PC-3 (cell line): ENCODE results near the gene SWSAP1. TPM values are rescaled to one million over a fixed set of nuclear protein-coding genes. Genes with fewer than 3 reads are reported as not detected.

Source experiments
- ATAC-seq: fragments of 200-7000 bp; cut with Tn5 transposase; 2 replicates; pipeline ENCODE4 v1.9.1; 2020; ENCODE audit warnings: mild to moderate bottlenecking, moderate library complexity
- Bru-seq: library from RNA; stranded (reverse); fragments of 400-500 nt; gene quantifications from one replicate; lab custom pipeline; 2021; lab: Mats Ljungman, UMichigan
- BruChase-seq, 2 experiments: library from RNA; stranded (reverse); fragments of 400-500 nt; gene quantifications; one replicate each; lab custom pipeline; 2021; lab: Mats Ljungman, UMichigan
- BruUV-seq: library from RNA; stranded (reverse); fragments of 400-500 nt; replicated peaks from 2 replicates; lab custom pipeline; 2021; lab: Mats Ljungman, UMichigan
- CTCF ChIA-PET: fragments of 300-600 bp; sonication (Branson Sonifier 250); formaldehyde crosslinking; loops from one replicate; lab custom pipeline; 2022; ENCODE audit warnings: antibody characterized with exemption; lab: Charles Lee
- POLR2A ChIA-PET: fragments of 300-600 bp; sonication (Branson Sonifier 250); formaldehyde crosslinking; loops from one replicate; lab custom pipeline; 2022; ENCODE audit warnings: antibody characterized with exemption; ENCODE audit not compliant: unreplicated experiment; lab: Charles Lee
- DNase-seq: peaks from one replicate; pipeline ENCODE4 v3.0.0-alpha.2; 2015
- H2AFZ ChIP-seq: fragments of 300-600 bp; sonication (generic); 2 replicates; pipeline ENCODE4 v1.6.0; 2016; ENCODE audit warnings: antibody characterized with exemption, low read length
- H3F3A ChIP-seq: fragments of 300-600 bp; sonication (generic); one replicate; pipeline ENCODE4 v1.6.0; 2017; ENCODE audit warnings: antibody characterized with exemption, low read length, control low read depth, mild to moderate bottlenecking; ENCODE audit not compliant: unreplicated experiment
- H3K27ac ChIP-seq: fragments of 300-600 bp; sonication (generic); 2 replicates; pipeline ENCODE4 v1.5.1; 2016; ENCODE audit warnings: mild to moderate bottlenecking, low read length
- H3K27me3 ChIP-seq: fragments of 300-600 bp; sonication (generic); 2 replicates; pipeline ENCODE4 v1.6.1; 2016; ENCODE audit warnings: low read length, mixed read lengths
- H3K36me3 ChIP-seq: fragments of 300-600 bp; sonication (generic); 2 replicates; pipeline ENCODE4 v1.6.1; 2016; ENCODE audit warnings: low read depth, mixed run types, low read length, mixed read lengths
- H3K4me1 ChIP-seq: fragments of 300-600 bp; sonication (generic); 2 replicates; pipeline ENCODE4 v1.5.1; 2016; ENCODE audit warnings: low read length; ENCODE audit not compliant: insufficient read depth
- H3K4me2 ChIP-seq: fragments of 300-600 bp; sonication (generic); 2 replicates; pipeline ENCODE4 v1.6.0; 2016; ENCODE audit warnings: low read length
- H3K4me3 ChIP-seq: fragments of 300-600 bp; sonication (generic); 2 replicates; pipeline ENCODE4 v1.5.1; 2016; ENCODE audit warnings: mild to moderate bottlenecking, low read length, mixed read lengths
- H3K79me2 ChIP-seq: fragments of 300-600 bp; sonication (generic); 2 replicates; pipeline ENCODE4 v1.6.1; 2017; ENCODE audit warnings: low read length, mixed read lengths
- H3K9ac ChIP-seq: fragments of 300-600 bp; sonication (generic); 2 replicates; pipeline ENCODE4 v1.6.0; 2016; ENCODE audit warnings: mild to moderate bottlenecking, low read length
- H3K9me2 ChIP-seq: fragments of 300-600 bp; sonication (generic); replicated peaks from 2 replicates; pipeline ENCODE4 v1.6.1; 2016; ENCODE audit warnings: mixed run types, low read length, mixed read lengths
- H3K9me3 ChIP-seq: fragments of 300-600 bp; sonication (generic); 2 replicates; pipeline ENCODE4 v1.6.1; 2016; ENCODE audit warnings: low read length, mixed read lengths
- H4K20me1 ChIP-seq: fragments of 300-600 bp; sonication (generic); 2 replicates; pipeline ENCODE4 v1.6.1; 2016; ENCODE audit warnings: low read length, mixed read lengths
- CTCF ChIP-seq: fragments of 300-600 bp; sonication (generic); conservative IDR thresholded peaks from 2 replicates; pipeline ENCODE4 v1.5.1; 2017; ENCODE audit warnings: antibody characterized with exemption, low read depth, mild to moderate bottlenecking, low read length
- EZH2 ChIP-seq: fragments of 300-600 bp; sonication (generic); IDR thresholded peaks from one replicate; pipeline ENCODE4 v1.6.1; 2017; ENCODE audit warnings: antibody characterized with exemption, mild to moderate bottlenecking, low read length; ENCODE audit not compliant: unreplicated experiment
- EZH2phosphoT487 ChIP-seq: fragments of 300-600 bp; sonication (generic); IDR thresholded peaks from 2 replicates; pipeline ENCODE4 v1.6.1; 2018; ENCODE audit warnings: mild to moderate bottlenecking, antibody characterized with exemption, low read length, borderline replicate concordance
- intact Hi-C: fragments of 100-400 bp; cut with micrococcal nuclease; formaldehyde crosslinking; loops from 2 replicates; pipeline ENCODE4 v1.9.0; 2023
- long read RNA-seq: library from polyadenylated mRNA; unstranded; transcript quantifications from one replicate; pipeline ENCODE4 v2.0.0, GENCODE V29; 2021; ENCODE audit not compliant: unreplicated experiment
- total RNA-seq: library from RNA; depleted of rRNA; stranded (reverse); fragments of >200 nt; gene quantifications from 2 replicates; pipeline ENCODE4 v1.2.3, GENCODE V29; 2014; rRNA removed

Gene SWSAP1, protein sequence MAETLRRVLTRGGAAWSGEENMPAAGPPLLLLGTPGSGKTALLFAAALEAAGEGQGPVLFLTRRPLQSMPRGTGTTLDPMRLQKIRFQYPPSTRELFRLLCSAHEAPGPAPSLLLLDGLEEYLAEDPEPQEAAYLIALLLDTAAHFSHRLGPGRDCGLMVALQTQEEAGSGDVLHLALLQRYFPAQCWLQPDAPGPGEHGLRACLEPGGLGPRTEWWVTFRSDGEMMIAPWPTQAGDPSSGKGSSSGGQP
- total RNA-seq: 5.2 and 6.1 TPM in 2 replicates
- percentile 80 among the genes with signal in this experiment for Bru-seq, nascent RNA
- percentile 60 among the genes with signal in this experiment for BruChase-seq, experiment 1, labeled RNA remaining after a 6-hour chase
- percentile 74 among the genes with signal in this experiment for BruChase-seq, experiment 2, labeled RNA remaining after a 2-hour chase
- long read RNA-seq, partial matches to known transcripts: 3 of 8 reads
- long read RNA-seq, other reads (novel, unspliced or antisense): 1 of 8 reads

GRCh38 chr19:11374433-11375142 lies at the start of gene SWSAP1:
Gene SWSAP1, plus strand, starts transcription at chr19:11374666. Its CDS starts 15 bp downstream, at chr19:11374681.
- Histone ChIP-seq H4K20me1 (no peaks in the 10 kb centered on the region), H3K4me1 (peaks cover 49% of the 10 kb centered on the region), H3K27ac (peak within 1 kb of the TSS; percentile 79), H3K36me3 (no peaks in the 10 kb centered on the region), H2AFZ (peak within 1 kb of the TSS; percentile 78), H3K27me3 (no peaks in the 10 kb centered on the region), H3K9me3 (no peaks in the 10 kb centered on the region), H3K4me3 (peak within 1 kb of the TSS; percentile 68), H3F3A (peaks cover 12% of the 10 kb centered on the region), H3K9me2 (no peaks in the 10 kb centered on the region), H3K9ac (peak within 1 kb of the TSS; percentile 88), H3K79me2 (peaks cover 20% of the 10 kb centered on the region), H3K4me2 (peak within 1 kb of the TSS; percentile 93)
- BruUV-seq: TSS peak; percentile 82
- TF ChIP-seq EZH2: no peak
- no peak for TF ChIP-seq EZH2phosphoT487
- TF ChIP-seq CTCF: no peak
- ATAC-seq (peak; percentile 85), DNase-seq (peak; percentile 100)
- intact Hi-C loops: loop anchor here (1.0 kb wide), 2 partner anchors 28 to 35 kb away; partner anchors contain the start of genes CCDC159, RAB3D and TMEM205
- ChIA-PET CTCF (interaction anchor here (0.5 to 1.9 kb wide), 9 partner anchors 10 to 1404 kb away, joined by 3 to 13 read pairs (median 5); partner anchors contain the start of genes EPOR and PRKCSH), POLR2A (interaction anchor here (0.5 to 1.9 kb wide), 8 partner anchors 28 to 232 kb away, joined by 3 to 34 read pairs (median 5); partner anchors contain the start of genes CCDC159, RAB3D, RGL3 and TMEM205)

DNA sequence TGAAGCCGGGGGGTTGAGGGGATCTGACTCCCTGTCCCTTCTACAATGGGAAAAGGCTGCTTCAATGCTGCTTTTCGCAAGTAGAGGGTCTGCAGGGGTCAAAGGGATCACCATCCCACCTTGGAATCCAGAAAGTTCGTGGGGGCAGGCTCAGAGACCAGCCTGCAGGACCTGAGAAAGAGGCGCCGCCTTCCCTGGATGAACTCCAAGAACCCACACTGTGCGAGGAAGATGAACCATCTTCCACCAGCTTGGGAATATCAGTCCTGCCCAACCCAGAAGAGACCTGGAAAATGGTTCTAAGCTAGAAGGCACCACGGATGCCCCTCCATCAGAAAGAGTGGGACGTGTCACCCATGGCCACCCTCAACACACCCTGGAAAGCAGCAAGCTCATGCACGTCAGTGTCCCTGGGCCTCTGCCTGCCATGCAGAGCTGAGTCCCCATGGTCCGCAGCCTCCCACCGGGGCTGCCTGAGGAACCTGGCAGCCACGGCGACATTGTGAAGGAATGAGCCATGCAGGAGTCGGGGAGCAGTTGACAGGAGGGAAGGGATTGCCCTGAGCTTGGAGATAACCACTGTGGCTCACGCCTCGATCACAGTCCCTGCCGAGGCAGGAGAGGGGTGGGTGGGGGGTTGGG lies 49.6 kb upstream of the SWSAP1 start:
- ChIA-PET POLR2A (interaction anchor here (0.6 kb wide), 1 partner anchor 234 kb away, joined by 3 read pairs; the partner anchor contains the start of gene ELOF1), CTCF (interaction anchor here (0.7 kb wide), 1 partner anchor 377 kb away, joined by 4 read pairs; no protein-coding TSS in a partner anchor)
- Histone ChIP-seq H3K4me3 (no peak overlapping the region), H3K9me2 (no peaks in the 10 kb centered on the region), H2AFZ (no peak overlapping the region), H3K36me3 (peaks cover 9% of the 10 kb centered on the region), H3K4me1 (0 out of 2 replicates have a peak, but pooled peaks cover under 1% of the 10 kb centered on the region), H3K9me3 (no peaks in the 10 kb centered on the region), H3K27me3 (no peaks in the 10 kb centered on the region), H3K27ac (no peak overlapping the region), H3K4me2 (no peak overlapping the region), H4K20me1 (no peaks in the 10 kb centered on the region), H3K79me2 (no peaks in the 10 kb centered on the region), H3K9ac (no peak overlapping the region), H3F3A (no peaks in the 10 kb centered on the region)
- DNase-seq: no peak
- BruUV-seq: no TSS peak
- ATAC-seq: no peak
- no peak for TF ChIP-seq EZH2
- no peak for TF ChIP-seq EZH2phosphoT487
- no peak for TF ChIP-seq CTCF
- intact Hi-C loops: no loop called here
